Activated CD8-positive, alpha-beta T cell treated with anti-CD3 and anti-CD28 coated beads, Interleukin-2, amount 10 ng/mL, durations not matched to agents 7 days and 5 days (primary cell): Measurements from ENCODE around the gene ABCA3. TPM values are rescaled to one million over a fixed set of nuclear protein-coding genes. Genes with fewer than 3 reads are reported as not detected.
A peak's percentile ranks its signal among the peaks of the same experiment; 100 is the strongest.

Experiments
- ATAC-seq: fragments of 150-1000 bp; cut with Tn5 transposase; one replicate; pipeline ENCODE4 v1.10.0; 2021; ENCODE audit warnings: moderate library complexity
- CTCF ChIA-PET: fragments of 350-600 bp; sonication (Branson Sonifier 250); formaldehyde crosslinking; loops from one replicate; lab custom pipeline; 2021; ENCODE audit warnings: antibody characterized with exemption; lab: Charles Lee
- POLR2A ChIA-PET: fragments of 350-600 bp; sonication (Branson Sonifier 250); formaldehyde crosslinking; loops from one replicate; lab custom pipeline; 2021; ENCODE audit warnings: antibody characterized with exemption; lab: Charles Lee
- DNase-seq: peaks from one replicate; pipeline ENCODE4 v3.0.0-alpha.2; 2020
- H3K27ac Mint-ChIP-seq: one replicate; pipeline ENCODE4 v1.8.0; 2021; ENCODE audit warnings: mild to moderate bottlenecking, mixed read lengths
- H3K27me3 Mint-ChIP-seq: one replicate; pipeline ENCODE4 v1.8.0; 2021; ENCODE audit warnings: low read depth, mixed read lengths
- H3K36me3 Mint-ChIP-seq: one replicate; pipeline ENCODE4 v1.8.0; 2021; ENCODE audit warnings: low read depth, mixed read lengths
- H3K4me1 Mint-ChIP-seq: one replicate; pipeline ENCODE4 v1.8.0; 2021; ENCODE audit warnings: low read depth, mixed read lengths
- H3K4me3 Mint-ChIP-seq: one replicate; pipeline ENCODE4 v1.8.0; 2021; ENCODE audit warnings: mild to moderate bottlenecking, mixed read lengths
- H3K9me3 Mint-ChIP-seq: one replicate; pipeline ENCODE4 v1.8.0; 2022; ENCODE audit warnings: mixed read lengths; ENCODE audit not compliant: insufficient read depth
- total RNA-seq, 2 experiments: library from RNA; stranded (reverse); gene quantifications; one replicate each; pipeline ENCODE4 v1.2.3, GENCODE V29; 2021

Gene ABCA3
- total RNA-seq, 2 experiments from 2014 or later = 6.3 to 6.8 TPM

GRCh38 chr16:2343211-2343610 is 2.7 kb upstream of the ABCA3 start:
- peaks cover 6% of the 10 kb centered on the region for H3K36me3 Mint-ChIP-seq
- DNase-seq (no peak), ATAC-seq (no peak)
- POLR2A ChIA-PET = no interaction called here
- CTCF ChIA-PET = interaction anchor here (1.6 to 2.1 kb wide), 2 partner anchors 18 to 158 kb away, joined by 4 to 7 read pairs; no protein-coding TSS in a partner anchor
- H3K4me1 Mint-ChIP-seq = peaks cover 17% of the 10 kb centered on the region
- no peaks in the 10 kb centered on the region for H3K9me3 Mint-ChIP-seq
- H3K4me3 Mint-ChIP-seq = no peak overlapping the region
- no peak overlapping the region for H3K27ac Mint-ChIP-seq
- peaks cover 28% of the 10 kb centered on the region for H3K27me3 Mint-ChIP-seq

GRCh38 chr16:2341456-2342447 is 1.2 kb upstream of the ABCA3 start:
- H3K4me1 Mint-ChIP-seq = peaks cover 20% of the 10 kb centered on the region
- no peaks in the 10 kb centered on the region for H3K9me3 Mint-ChIP-seq
- CTCF ChIA-PET = no interaction called here
- ATAC-seq (no peak), DNase-seq (no peak)
- no peak overlapping the region for H3K4me3 Mint-ChIP-seq
- H3K27ac Mint-ChIP-seq = no peak overlapping the region
- POLR2A ChIA-PET = no interaction called here
- H3K27me3 Mint-ChIP-seq = peaks cover 28% of the 10 kb centered on the region
- H3K36me3 Mint-ChIP-seq = peaks cover 6% of the 10 kb centered on the region

- H3K27ac Mint-ChIP-seq = peak overlapping the region; percentile 70
Measured at GRCh38 chr16:2339521-2340484, 725 bp downstream of the ABCA3 start.

GRCh38 chr16:2337431-2338296 is 2.9 kb downstream of the ABCA3 start:
- DNase-seq (no peak), ATAC-seq (no peak)
- Mint-ChIP-seq H3K4me3 (peak overlapping the region; percentile 50), H3K27ac (no peak overlapping the region), H3K27me3 (peaks cover 7% of the 10 kb centered on the region), H3K9me3 (no peaks in the 10 kb centered on the region), H3K4me1 (peaks cover 32% of the 10 kb centered on the region), H3K36me3 (peaks cover 6% of the 10 kb centered on the region)
- ChIA-PET POLR2A (no interaction called here), CTCF (no interaction called here)

More at GRCh38 chr16:2339521-2340484, 725 bp downstream of the ABCA3 start:
- no peaks in the 10 kb centered on the region for H3K9me3 Mint-ChIP-seq
- peaks cover 6% of the 10 kb centered on the region for H3K36me3 Mint-ChIP-seq
- peak; percentile 66 for ATAC-seq
- peaks cover 19% of the 10 kb centered on the region for H3K27me3 Mint-ChIP-seq
- peak overlapping the region; percentile 77 for H3K4me3 Mint-ChIP-seq
- ChIA-PET POLR2A (interaction anchor here (0.6 kb wide), 1 partner anchor 292 kb away, joined by 3 read pairs; no protein-coding TSS in a partner anchor), CTCF (interaction anchor here (0.7 to 1.5 kb wide), 10 partner anchors 8 to 149 kb away, joined by 3 to 6 read pairs (median 3); no protein-coding TSS in a partner anchor)
- H3K4me1 Mint-ChIP-seq = peaks cover 32% of the 10 kb centered on the region
- DNase-seq = peak; percentile 56

- Mint-ChIP-seq H3K4me3 (no peak overlapping the region), H3K36me3 (peaks cover 4% of the 10 kb centered on the region), H3K4me1 (peaks cover 29% of the 10 kb centered on the region), H3K9me3 (no peaks in the 10 kb centered on the region), H3K27ac (no peak overlapping the region), H3K27me3 (no peaks in the 10 kb centered on the region)
- POLR2A ChIA-PET = no interaction called here
- CTCF ChIA-PET = no interaction called here
- DNase-seq = peak; percentile 31
- no peak for ATAC-seq
Measured at GRCh38 chr16:2335286-2335895, 5.1 kb downstream of the ABCA3 start.

- Mint-ChIP-seq H3K27ac (no peak overlapping the region), H3K4me3 (no peak overlapping the region), H3K27me3 (no peaks in the 10 kb centered on the region), H3K9me3 (no peaks in the 10 kb centered on the region), H3K36me3 (peaks cover under 1% of the 10 kb centered on the region), H3K4me1 (peaks cover 19% of the 10 kb centered on the region)
- ChIA-PET CTCF (no interaction called here), POLR2A (no interaction called here)
- ATAC-seq = no peak
- DNase-seq = no peak
Measured at GRCh38 chr16:2333772-2334379, 6.7 kb downstream of the ABCA3 start.

GRCh38 chr16:2333231-2333630 is 7.3 kb downstream of the ABCA3 start:
- Mint-ChIP-seq H3K4me3 (no peak overlapping the region), H3K4me1 (peaks cover 15% of the 10 kb centered on the region), H3K27me3 (peaks cover 2% of the 10 kb centered on the region), H3K27ac (no peak overlapping the region), H3K9me3 (no peaks in the 10 kb centered on the region), H3K36me3 (no peaks in the 10 kb centered on the region)
- ATAC-seq = no peak
- ChIA-PET POLR2A (no interaction called here), CTCF (no interaction called here)
- no peak for DNase-seq

- ChIA-PET POLR2A (no interaction called here), CTCF (interaction anchor here (1.2 kb wide), 1 partner anchor 8 kb away, joined by 6 read pairs; the partner anchor contains the start of gene ABCA3)
- Mint-ChIP-seq H3K4me1 (peaks cover 11% of the 10 kb centered on the region), H3K36me3 (no peaks in the 10 kb centered on the region), H3K27me3 (peaks cover 2% of the 10 kb centered on the region), H3K4me3 (no peak overlapping the region), H3K27ac (no peak overlapping the region), H3K9me3 (no peaks in the 10 kb centered on the region)
- DNase-seq (no peak), ATAC-seq (no peak)
Measured at GRCh38 chr16:2331931-2332267, 8.6 kb downstream of the ABCA3 start.

GRCh38 chr16:2331199-2331930 is 9.2 kb downstream of the ABCA3 start:
- Mint-ChIP-seq H3K27ac (no peak overlapping the region), H3K36me3 (no peaks in the 10 kb centered on the region), H3K4me3 (no peak overlapping the region), H3K27me3 (peaks cover 2% of the 10 kb centered on the region), H3K4me1 (peaks cover 11% of the 10 kb centered on the region), H3K9me3 (no peaks in the 10 kb centered on the region)
- POLR2A ChIA-PET = no interaction called here
- DNase-seq (no peak), ATAC-seq (no peak)
- CTCF ChIA-PET = interaction anchor here (1.2 kb wide), 1 partner anchor 9 kb away, joined by 6 read pairs; the partner anchor contains the start of gene ABCA3

- no peaks in the 10 kb centered on the region for H3K36me3 Mint-ChIP-seq
- H3K27ac Mint-ChIP-seq = no peak overlapping the region
- no peak for DNase-seq
- H3K4me3 Mint-ChIP-seq = no peak overlapping the region
- no peaks in the 10 kb centered on the region for H3K9me3 Mint-ChIP-seq
- peaks cover 2% of the 10 kb centered on the region for H3K27me3 Mint-ChIP-seq
- CTCF ChIA-PET = no interaction called here
- no peak for ATAC-seq
- H3K4me1 Mint-ChIP-seq = no peaks in the 10 kb centered on the region
- POLR2A ChIA-PET = no interaction called here
Measured at GRCh38 chr16:2329532-2329931, 11.0 kb downstream of the ABCA3 start.
